H9 (cell line): ENCODE results near the gene CALN1. TPM values are rescaled to one million over a fixed set of nuclear protein-coding genes. Genes with fewer than 3 reads are reported as not detected.

Experiments used
- DNase-seq: peaks from one replicate; pipeline ENCODE4 v3.0.0-alpha.2; 2017
- H2AFZ ChIP-seq: one replicate; pipeline ENCODE4 v1.6.1; 2013; ENCODE audit warnings: mild to moderate bottlenecking, low read length, control low read depth, moderate library complexity
- H2AK5ac ChIP-seq: 2 replicates; pipeline ENCODE4 v1.6.1; 2013; ENCODE audit warnings: low read length, control low read depth, mixed read lengths; ENCODE audit not compliant: insufficient read length
- H2BK120ac ChIP-seq: one replicate; pipeline ENCODE4 v1.6.1; 2013; ENCODE audit warnings: low read depth, mild to moderate bottlenecking, low read length, control low read depth, inconsistent platforms; ENCODE audit not compliant: poor library complexity, severe bottlenecking
- H2BK12ac ChIP-seq: 2 replicates; pipeline ENCODE4 v1.6.1; 2013; ENCODE audit warnings: low read length, control low read depth, mixed read lengths, low read depth; ENCODE audit not compliant: insufficient read length
- H2BK15ac ChIP-seq: 2 replicates; pipeline ENCODE4 v1.6.1; 2013; ENCODE audit warnings: low read depth, low read length, control low read depth
- H2BK20ac ChIP-seq: one replicate; pipeline ENCODE4 v1.6.1; 2013; ENCODE audit warnings: low read depth, mild to moderate bottlenecking, low read length, control low read depth, inconsistent platforms; ENCODE audit not compliant: poor library complexity, severe bottlenecking
- H2BK5ac ChIP-seq: 2 replicates; pipeline ENCODE4 v1.6.1; 2013; ENCODE audit warnings: low read length, control low read depth, mixed read lengths; ENCODE audit not compliant: insufficient read length
- H3K14ac ChIP-seq: 2 replicates; pipeline ENCODE4 v1.6.1; 2013; ENCODE audit warnings: low read length, control low read depth; ENCODE audit not compliant: insufficient read depth
- H3K18ac ChIP-seq: 2 replicates; pipeline ENCODE4 v1.6.1; 2013; ENCODE audit warnings: low read depth, mild to moderate bottlenecking, mixed read lengths, low read length, control low read depth; ENCODE audit not compliant: insufficient read length
- H3K23ac ChIP-seq: 2 replicates; pipeline ENCODE4 v1.6.1; 2013; ENCODE audit warnings: low read length, control low read depth, mixed read lengths, low read depth; ENCODE audit not compliant: insufficient read length
- H3K23me2 ChIP-seq: 2 replicates; pipeline ENCODE4 v1.6.1; 2013; ENCODE audit warnings: low read depth, mild to moderate bottlenecking, mixed read lengths, low read length, control low read depth; ENCODE audit not compliant: insufficient read length, poor library complexity, severe bottlenecking
- H3K27ac ChIP-seq: 2 replicates; pipeline ENCODE4 v1.5.1; 2013; ENCODE audit warnings: low read length, control low read depth, mixed read lengths, low read depth; ENCODE audit not compliant: insufficient read length
- H3K27me3 ChIP-seq: 2 replicates; pipeline ENCODE4 v1.6.1; 2013; ENCODE audit warnings: low read length, control low read depth, inconsistent platforms; ENCODE audit not compliant: insufficient read depth
- H3K4ac ChIP-seq: 2 replicates; pipeline ENCODE4 v1.6.1; 2013; ENCODE audit warnings: low read depth, mild to moderate bottlenecking, control low read depth, inconsistent platforms, low read length, moderate library complexity
- H3K4me1 ChIP-seq: 2 replicates; pipeline ENCODE4 v1.6.1; 2013; ENCODE audit warnings: low read length, control low read depth, inconsistent platforms; ENCODE audit not compliant: insufficient read depth
- H3K4me2 ChIP-seq: 2 replicates; pipeline ENCODE4 v1.6.1; 2013; ENCODE audit warnings: low read length, control low read depth, mixed read lengths; ENCODE audit not compliant: insufficient read length, insufficient read depth
- H3K56ac ChIP-seq: 2 replicates; pipeline ENCODE4 v1.6.1; 2013; ENCODE audit warnings: low read depth, mild to moderate bottlenecking, mixed read lengths, low read length, control low read depth; ENCODE audit not compliant: insufficient read length
- H3K79me1 ChIP-seq: 2 replicates; pipeline ENCODE4 v1.6.1; 2013; ENCODE audit warnings: low read depth, mild to moderate bottlenecking, moderate library complexity, low read length, control low read depth, inconsistent platforms; ENCODE audit not compliant: insufficient read depth, poor library complexity, severe bottlenecking
- H3K79me2 ChIP-seq: 2 replicates; pipeline ENCODE4 v1.6.1; 2013; ENCODE audit warnings: low read length, control low read depth, inconsistent platforms; ENCODE audit not compliant: insufficient read depth
- H3K9ac ChIP-seq: 2 replicates; pipeline ENCODE4 v1.6.1; 2013; ENCODE audit warnings: low read length, control low read depth, mixed read lengths; ENCODE audit not compliant: insufficient read length; ENCODE audit errors: extremely low read depth
- H3K9me3 ChIP-seq: one replicate; pipeline ENCODE4 v1.6.1; 2013; ENCODE audit warnings: low read depth, low read length, inconsistent platforms; ENCODE audit not compliant: control insufficient read depth
- H3T11ph ChIP-seq: one replicate; pipeline ENCODE4 v1.6.1; 2013; ENCODE audit warnings: mild to moderate bottlenecking, low read length, control low read depth, inconsistent platforms
- H4K20me1 ChIP-seq: one replicate; pipeline ENCODE4 v1.6.1; 2013; ENCODE audit not compliant: control insufficient read depth, insufficient read length, insufficient read depth
- H4K5ac ChIP-seq: 2 replicates; pipeline ENCODE4 v1.6.1; 2013; ENCODE audit warnings: low read depth, mild to moderate bottlenecking, mixed read lengths, low read length, control low read depth; ENCODE audit not compliant: insufficient read length
- H4K8ac ChIP-seq: replicated peaks from 2 replicates; pipeline ENCODE4 v1.6.1; 2013; ENCODE audit warnings: low read length, control low read depth, mixed read lengths, low read depth; ENCODE audit not compliant: insufficient read length
- H4K91ac ChIP-seq: 2 replicates; pipeline ENCODE4 v1.6.1; 2013; ENCODE audit warnings: low read depth, mild to moderate bottlenecking, moderate library complexity, mixed read lengths, low read length, control low read depth; ENCODE audit not compliant: insufficient read length
- H3K27ac Mint-ChIP-seq, 3 experiments: 2 replicates in 2 of 3; 3 replicates in 1 of 3; pipeline ENCODE4 v1.8.0; 2020 to 2021; ENCODE audit warnings: mixed read lengths in 3 of 3, mild to moderate bottlenecking in 1 of 3, moderate library complexity in 1 of 3
- H3K27me3 Mint-ChIP-seq: 2 replicates; pipeline ENCODE4 v1.8.0; 2021; ENCODE audit warnings: low read depth, mild to moderate bottlenecking, moderate library complexity, mixed read lengths
- H3K36me3 Mint-ChIP-seq, 3 experiments: 2 replicates in 2 of 3; 3 replicates in 1 of 3; pipeline ENCODE4 v1.8.0; 2020 to 2021; ENCODE audit warnings: low read depth in 3 of 3, mixed read lengths in 3 of 3; ENCODE audit not compliant: insufficient read depth in 1 of 3
- H3K4me1 Mint-ChIP-seq, 2 experiments: 2 replicates each; pipeline ENCODE4 v1.8.0; 2020; ENCODE audit warnings: mixed read lengths in 2 of 2
- H3K4me3 Mint-ChIP-seq, 2 experiments: 2 replicates in 1 of 2; 3 replicates in 1 of 2; pipeline ENCODE4 v1.8.0; 2020 to 2021; ENCODE audit warnings: mild to moderate bottlenecking in 2 of 2, mixed read lengths in 2 of 2, moderate library complexity in 1 of 2
- H3K9me3 Mint-ChIP-seq, 2 experiments: 2 replicates in 1 of 2; 3 replicates in 1 of 2; pipeline ENCODE4 v1.8.0; 2020; ENCODE audit warnings: mild to moderate bottlenecking in 2 of 2, mixed read lengths in 2 of 2, moderate library complexity in 1 of 2
- CTCF ChIP-seq: fragments of 200-600 bp; sonication (generic); conservative IDR thresholded peaks from 3 replicates; pipeline ENCODE4 v1.8.0; 2021; ENCODE audit warnings: antibody characterized with exemption, mild to moderate bottlenecking
- whole genome bisulfite sequencing: extraction: QIAGEN DNeasy Blood & Tissue Kit; methylation state at CpG from one replicate; pipeline ENCODE4 v1.1.7; 2013; ENCODE audit warnings: missing lambda C conversion rate, low lambda C conversion rate, mixed read lengths; ENCODE audit not compliant: insufficient read length; ENCODE audit errors: extremely low coverage; 5-methylcytosine and 5-hydroxymethylcytosine counted together
- total RNA-seq: library from RNA; stranded (reverse); gene quantifications from 2 replicates; pipeline ENCODE4 v1.2.1, GENCODE V29; 2021

Gene CALN1
- total RNA-seq, 1 experiment from 2014 or later = 2.8 TPM

GRCh38 chr7:72159911-72160310, 252.2 kb downstream of the CALN1 start:
- H3T11ph ChIP-seq = no peak overlapping the region
- H3K23ac ChIP-seq = no peak overlapping the region
- no peak overlapping the region for H2BK120ac ChIP-seq
- DNase-seq = no peak
- TF ChIP-seq CTCF = no peak
- no peaks in the 10 kb centered on the region for H3K79me2 ChIP-seq
- no peak overlapping the region for H4K5ac ChIP-seq
- H2AK5ac ChIP-seq = no peak overlapping the region
- no peak overlapping the region for H3K4me2 ChIP-seq
- no peaks in the 10 kb centered on the region for H3K9me3 ChIP-seq
- no peaks in the 10 kb centered on the region for H3K4me1 ChIP-seq
- no peak overlapping the region for H3K56ac ChIP-seq
- no peak overlapping the region for H2BK12ac ChIP-seq
- H4K20me1 ChIP-seq = no peaks in the 10 kb centered on the region
- no peak overlapping the region for H3K14ac ChIP-seq
- H3K9ac ChIP-seq = no peak overlapping the region
- H3K27me3 Mint-ChIP-seq = no peaks in the 10 kb centered on the region
- no peaks in the 10 kb centered on the region for H3K4me1 Mint-ChIP-seq
- no peaks in the 10 kb centered on the region for H3K23me2 ChIP-seq
- H3K27ac Mint-ChIP-seq = no peak overlapping the region
- peaks cover 9 to 19% (median 12%) of the 10 kb centered on the region in 3 experiments for H3K36me3 Mint-ChIP-seq
- H3K27me3 ChIP-seq = no peaks in the 10 kb centered on the region
- no peak overlapping the region for H2BK5ac ChIP-seq
- H2AFZ ChIP-seq = no peak overlapping the region
- no peak overlapping the region for H3K4me3 Mint-ChIP-seq
- no peak overlapping the region for H2BK20ac ChIP-seq
- H3K27ac ChIP-seq = no peak overlapping the region
- WGBS = no CpG with 5 or more reads among the region's 4 CpGs
- H4K8ac ChIP-seq = no peak overlapping the region
- no peaks in the 10 kb centered on the region for H3K79me1 ChIP-seq
- no peak overlapping the region for H3K18ac ChIP-seq
- no peak overlapping the region for H4K91ac ChIP-seq
- no peak overlapping the region for H2BK15ac ChIP-seq
- H3K4ac ChIP-seq = no peak overlapping the region
- H3K9me3 Mint-ChIP-seq = peaks cover 21 to 22% of the 10 kb centered on the region in 2 experiments
